PC-9 (cell line): ENCODE data around the gene LEFTY1. TPM values are rescaled to one million over a fixed set of nuclear protein-coding genes. Genes with fewer than 3 reads are reported as not detected.

Experiments used
- BruUV-seq: library from RNA; stranded (reverse); fragments of 400-500 nt; replicated peaks from 2 replicates; lab custom pipeline; 2021; lab: Mats Ljungman, UMichigan
- CTCF ChIA-PET: fragments of 300-600 bp; sonication (Branson Sonifier 250); formaldehyde crosslinking; loops from one replicate; lab custom pipeline; 2022; ENCODE audit warnings: antibody characterized with exemption; lab: Charles Lee
- POLR2A ChIA-PET: fragments of 300-600 bp; sonication (Branson Sonifier 250); formaldehyde crosslinking; loops from one replicate; lab custom pipeline; 2022; ENCODE audit warnings: antibody characterized with exemption; ENCODE audit not compliant: unreplicated experiment; lab: Charles Lee
- DNase-seq, 2 experiments: peaks; one replicate each; pipeline versions ENCODE4 v3.0.0 to v3.0.0-alpha.2; 2015 to 2022; ENCODE audit warnings: mixed read lengths in 1 of 2
- H2AFZ ChIP-seq: fragments of 200-600 bp; sonication (generic); 2 replicates; pipeline ENCODE4 v1.8.1; 2017; ENCODE audit warnings: antibody characterized with exemption
- H3F3A ChIP-seq: fragments of 200-600 bp; sonication (generic); 2 replicates; pipeline ENCODE4 v1.8.1; 2017; ENCODE audit warnings: antibody characterized with exemption, mild to moderate bottlenecking, low read depth; ENCODE audit not compliant: insufficient read depth
- H3K27ac ChIP-seq: fragments of 200-600 bp; sonication (generic); 2 replicates; pipeline ENCODE4 v1.6.1; 2016; ENCODE audit warnings: mixed run types
- H3K27me3 ChIP-seq: fragments of 200-600 bp; sonication (generic); 2 replicates; pipeline ENCODE4 v1.6.1; 2016; ENCODE audit warnings: low read depth, mixed run types; ENCODE audit not compliant: insufficient read depth
- H3K36me3 ChIP-seq: fragments of 200-600 bp; sonication (generic); 2 replicates; pipeline ENCODE4 v1.6.1; 2016; ENCODE audit warnings: low read depth, mixed run types
- H3K4me1 ChIP-seq: fragments of 200-600 bp; sonication (generic); replicated peaks from 2 replicates; pipeline ENCODE4 v1.6.1; 2016; ENCODE audit warnings: mixed run types; ENCODE audit not compliant: insufficient read depth
- H3K4me2 ChIP-seq: fragments of 200-600 bp; sonication (generic); 2 replicates; pipeline ENCODE4 v1.6.1; 2017; ENCODE audit warnings: mixed run types
- H3K4me3 ChIP-seq: fragments of 200-600 bp; sonication (generic); 2 replicates; pipeline ENCODE4 v1.6.1; 2016; ENCODE audit warnings: mixed run types
- H3K79me2 ChIP-seq: fragments of 200-600 bp; sonication (generic); 2 replicates; pipeline ENCODE4 v1.6.1; 2017; ENCODE audit warnings: low read depth, mixed run types
- H3K9me2 ChIP-seq: fragments of 200-600 bp; sonication (generic); 2 replicates; pipeline ENCODE4 v1.8.1; 2017; ENCODE audit warnings: mild to moderate bottlenecking; ENCODE audit not compliant: insufficient read depth
- H3K9me3 ChIP-seq: fragments of 200-600 bp; sonication (generic); 2 replicates; pipeline ENCODE4 v1.8.1; 2016; ENCODE audit warnings: low read depth; ENCODE audit not compliant: insufficient read depth
- H4K20me1 ChIP-seq: fragments of 200-600 bp; sonication (generic); 2 replicates; pipeline ENCODE4 v1.8.1; 2017; ENCODE audit not compliant: insufficient read depth
- CTCF ChIP-seq: fragments of 200-600 bp; sonication (generic); conservative IDR thresholded peaks from 2 replicates; pipeline ENCODE4 v1.6.1; 2017; ENCODE audit warnings: mixed run types, antibody characterized with exemption, mild to moderate bottlenecking, moderate library complexity
- EZH2 ChIP-seq: fragments of 200-600 bp; sonication (generic); IDR thresholded peaks from 2 replicates; pipeline ENCODE4 v1.8.0; 2017; ENCODE audit warnings: antibody characterized with exemption, low read depth
- intact Hi-C: fragments of 100-400 bp; cut with micrococcal nuclease; formaldehyde crosslinking; loops from one replicate; pipeline ENCODE4 v1.10.0; 2022; ENCODE audit not compliant: unreplicated experiment
- total RNA-seq: library from RNA; stranded (reverse); gene quantifications from 2 replicates; pipeline ENCODE4 v1.2.3, GENCODE V29; 2021

Gene LEFTY1
- total RNA-seq, 1 experiment from 2014 or later, result not detected

- intact Hi-C loops, result loop anchor here (5.0 kb wide), 1 partner anchor 179 kb away; the partner anchor contains the start of gene H3-3A
- Histone ChIP-seq H2AFZ (peak overlapping the region; percentile 98; the same call in 1 of the 2 replicates), H3K4me3 (peak overlapping the region; percentile 92; the same call in 1 of the 2 replicates), H3K79me2 (peaks cover 39% of the 10 kb centered on the region), H3K27ac (no peak overlapping the region), H3K36me3 (no peaks in the 10 kb centered on the region), H3K27me3 (no peaks in the 10 kb centered on the region), H3K4me1 (peaks cover 43% of the 10 kb centered on the region), H4K20me1 (0 out of 2 replicates have a peak, but pooled peaks cover 12% of the 10 kb centered on the region), H3K4me2 (peak overlapping the region; percentile 94), H3K9me3 (no peaks in the 10 kb centered on the region), H3K9me2 (no peaks in the 10 kb centered on the region), H3F3A (peaks cover 30% of the 10 kb centered on the region; the same call in 1 of the 2 replicates)
- BruUV-seq, result no TSS peak
- no peak for TF ChIP-seq CTCF
- TF ChIP-seq EZH2, result no peak
- ChIA-PET CTCF (interaction anchor here (0.6 kb wide), 2 partner anchors 16 to 523 kb away, joined by 4 to 6 read pairs; no protein-coding TSS in a partner anchor), POLR2A (interaction anchor here (0.9 kb wide), 1 partner anchor 13 kb away, joined by 7 read pairs; no protein-coding TSS in a partner anchor)
- no peak for DNase-seq
Observed at GRCh38 chr1:225883616-225884265, 5.2 kb downstream of the LEFTY1 start.

GRCh38 chr1:225882694-225883615 lies 6.0 kb downstream of the LEFTY1 start:
- ChIA-PET POLR2A (interaction anchor here (0.6 to 0.9 kb wide), 8 partner anchors 10 to 460 kb away, joined by 3 to 7 read pairs (median 4); partner anchors contain the start of gene PYCR2), CTCF (interaction anchor here (0.5 to 1.1 kb wide), 6 partner anchors 16 to 524 kb away, joined by 3 to 6 read pairs (median 4); no protein-coding TSS in a partner anchor)
- peaks cover 36% of the 10 kb centered on the region; the same call in 1 of the 2 replicates for H3F3A ChIP-seq
- no peaks in the 10 kb centered on the region for H3K9me2 ChIP-seq
- peak overlapping the region; percentile 98 for H2AFZ ChIP-seq
- peaks cover 49% of the 10 kb centered on the region for H3K4me1 ChIP-seq
- peak in 1 of 2 experiments; percentile 62 for DNase-seq
- H3K27me3 ChIP-seq, result no peaks in the 10 kb centered on the region
- H3K27ac ChIP-seq, result peak overlapping the region; percentile 75; the same call in 1 of the 2 replicates
- no peaks in the 10 kb centered on the region for H3K36me3 ChIP-seq
- 0 out of 2 replicates have a peak, but pooled peaks cover 12% of the 10 kb centered on the region for H4K20me1 ChIP-seq
- no peaks in the 10 kb centered on the region for H3K9me3 ChIP-seq
- H3K4me3 ChIP-seq, result peak overlapping the region; percentile 92
- no TSS peak for BruUV-seq
- H3K4me2 ChIP-seq, result peak overlapping the region; percentile 94
- intact Hi-C loops, result loop anchor here (1.0 to 5.0 kb wide), 3 partner anchors 39 to 179 kb away; partner anchors contain the start of genes H3-3A and SRP9
- H3K79me2 ChIP-seq, result peaks cover 46% of the 10 kb centered on the region
- TF ChIP-seq CTCF, result no peak; the same call in 1 of the 2 replicates
- TF ChIP-seq EZH2, result no peak
